A549 treated with CpdA at 1 μM for 4 hours (cell line): ENCODE data around the gene CHADL. TPM values are rescaled to one million over a fixed set of nuclear protein-coding genes. Genes with fewer than 3 reads are reported as not detected.

Experiments
- total RNA-seq: library from RNA; stranded (reverse); fragments of 200-300 nt; extraction: Qiagen RNA extraction; gene quantifications from 5 replicates; pipeline ENCODE4 v1.2.3, GENCODE V29; 2022; ENCODE audit warnings: low read depth

Gene CHADL
- total RNA-seq = not detected in 5 replicates

DNA sequence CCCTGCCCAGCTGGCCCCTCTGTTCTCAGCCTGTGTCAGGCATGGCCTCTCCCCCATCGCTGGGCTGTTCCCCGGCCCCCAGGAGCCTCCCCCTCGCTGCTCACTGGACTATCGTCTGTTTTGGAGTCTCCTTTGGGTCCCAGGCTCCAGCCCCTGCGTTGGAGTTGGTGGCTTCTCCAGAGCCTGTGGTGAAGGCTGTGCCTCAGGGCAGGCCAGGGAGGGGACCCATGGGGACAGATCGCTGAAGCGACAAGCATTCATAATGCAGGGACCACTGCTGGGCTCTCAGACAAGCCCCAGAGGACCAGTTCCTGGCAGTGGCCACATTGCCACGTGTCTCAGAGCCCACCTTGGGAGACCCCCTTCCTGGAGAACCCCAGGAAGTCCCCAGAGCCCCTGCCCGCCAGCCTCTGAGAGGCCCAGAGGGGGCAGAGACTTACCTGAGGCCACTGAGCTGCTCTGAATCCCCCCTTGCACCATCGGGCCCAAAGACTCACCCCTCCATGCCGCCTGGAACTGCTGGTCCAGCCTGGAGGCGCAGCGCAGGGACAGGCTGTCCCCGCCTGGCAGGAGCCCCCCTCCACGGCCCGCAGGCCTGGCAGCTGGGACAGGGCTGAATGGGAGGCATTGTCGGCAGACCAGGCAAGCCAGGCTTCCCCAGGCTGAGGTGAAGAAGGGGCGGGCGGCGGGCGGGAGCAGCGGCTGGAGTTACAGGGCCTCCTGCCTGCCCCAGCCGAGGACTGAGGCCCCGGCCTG, at the start of gene CHADL:
TSS of gene CHADL (minus strand) at position 555 of the 756 bp plus-strand sequence. CDS start at position 505, 50 bp downstream.

DNA sequence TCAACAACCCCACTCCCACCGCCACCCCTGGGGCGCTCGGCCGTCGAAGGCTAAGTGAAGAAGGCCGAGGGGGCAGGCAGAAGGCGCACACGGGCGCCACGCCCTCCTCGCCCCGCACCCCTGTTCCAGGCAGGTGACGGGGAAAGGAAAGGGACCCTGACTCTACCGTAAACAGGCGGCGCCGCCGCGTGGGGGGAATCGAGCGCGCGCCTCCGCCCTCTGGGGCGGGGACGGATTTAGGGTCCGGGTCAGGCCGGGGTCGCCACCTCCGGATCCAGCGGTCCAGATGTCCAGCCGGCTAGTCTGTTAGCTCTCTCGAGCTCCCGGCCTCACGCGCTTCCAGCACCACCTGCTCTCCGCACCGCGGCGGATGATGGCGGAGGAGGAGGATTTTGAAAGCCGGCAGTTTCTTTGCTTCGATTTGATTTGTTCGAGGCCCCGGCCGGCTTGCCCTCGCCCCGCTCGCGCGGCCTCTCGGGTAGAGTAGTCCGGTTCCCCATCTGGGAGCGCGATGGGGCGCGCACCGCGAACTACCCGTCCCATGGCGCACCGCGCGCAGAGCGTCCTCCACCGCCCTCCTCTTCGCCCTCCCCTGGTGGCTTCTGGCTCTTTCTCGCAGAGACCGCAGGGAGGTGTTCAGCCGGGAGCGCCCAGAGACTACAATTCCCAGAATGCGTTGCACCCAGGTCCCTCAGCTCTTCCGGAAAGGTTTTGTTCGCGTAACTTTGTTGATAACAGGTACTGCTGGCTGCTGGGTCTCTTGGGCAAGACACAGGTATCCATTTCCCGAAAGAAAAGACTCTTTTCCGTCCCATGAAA, 45.3 kb upstream of the CHADL start, which contains the start of gene RANGAP1:
TSS of gene RANGAP1 (minus strand) at position 368 of the 819 bp plus-strand sequence. CDS start 5,143 bp downstream, outside the sequence.

GRCh38 chr22:41204992-41205900, 35.5 kb downstream of the CHADL start, which contains the start of gene L3MBTL2:
TSS of gene L3MBTL2 (plus strand) at chr22:41205312. CDS start at chr22:41205363, 51 bp downstream.

Other genes starting within 250 kb of the CHADL start
- 18.2 to 29.9 TPM (median 19.9 TPM) in 5 replicates for gene EP300, start 148.3 kb downstream of the CHADL start, total RNA-seq
- gene L3MBTL2, start 35.6 kb downstream of the CHADL start, total RNA-seq = 17.9 to 20.1 TPM (median 19.4 TPM) in 5 replicates
- 82.6 to 109 TPM (median 105 TPM) in 5 replicates for gene RANGAP1, start 45.3 kb upstream of the CHADL start, total RNA-seq
- 21.8 to 27.8 TPM (median 25.0 TPM) in 5 replicates for gene ZC3H7B, start 60.6 kb upstream of the CHADL start, total RNA-seq
- 0.96 to 1.4 TPM (median 1.0 TPM) in 5 replicates for gene TEF, start 141.0 kb upstream of the CHADL start, total RNA-seq
- 21.3 to 23.8 TPM (median 21.8 TPM) in 5 replicates for gene TOB2, start 205.9 kb upstream of the CHADL start, total RNA-seq
- gene PHF5A, start 227.8 kb upstream of the CHADL start, total RNA-seq = 62.0 to 76.5 TPM (median 68.6 TPM) in 5 replicates
- 45.2 to 48.6 TPM (median 47.0 TPM) in 5 replicates for gene ACO2, start 228.2 kb upstream of the CHADL start, total RNA-seq